ENCODE data around the gene NPAS1.

DNA sequence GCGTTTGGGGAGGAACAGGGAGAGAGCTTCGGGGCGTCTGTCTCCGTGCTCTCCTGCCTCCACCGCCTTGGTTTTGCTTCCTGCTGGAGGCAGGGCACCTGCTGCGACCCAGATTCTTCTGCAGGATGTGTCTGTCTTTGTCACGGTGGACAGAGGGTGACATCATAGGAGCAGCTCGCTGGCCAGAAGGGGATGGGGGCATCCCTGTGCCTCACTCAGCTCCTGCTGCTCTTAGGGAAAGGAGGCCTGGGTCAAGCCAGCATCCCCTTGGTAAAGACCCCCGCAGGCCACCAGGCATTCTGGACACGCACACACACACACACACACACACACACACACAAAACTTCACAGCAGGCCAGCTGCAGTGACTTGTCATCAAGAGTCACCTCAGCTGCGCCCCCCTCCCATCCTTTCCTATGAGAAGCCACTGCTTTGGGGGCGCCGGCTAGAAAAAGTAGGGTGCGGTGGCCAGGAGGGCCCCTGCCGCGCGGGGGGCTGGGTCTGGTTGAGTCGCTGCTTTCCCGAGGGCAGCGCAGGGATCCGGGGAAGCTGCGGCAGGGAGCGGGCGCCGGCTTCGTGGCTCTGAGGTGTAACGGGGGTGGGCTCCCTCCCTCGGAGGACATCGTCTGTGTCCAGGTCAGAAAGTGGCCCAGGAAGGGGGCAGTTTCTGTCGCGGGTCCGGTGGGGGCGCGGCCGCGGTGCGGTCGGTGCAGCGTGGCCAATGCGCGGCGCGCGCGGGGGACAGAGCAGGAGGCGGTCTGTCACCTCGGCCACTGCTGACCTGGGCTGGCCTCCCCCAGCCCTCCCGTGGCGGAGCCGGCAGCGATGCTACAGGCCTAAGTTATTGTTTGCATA is 15.8 kb upstream of the NPAS1 start:
- TF ChIP-seq GATA3 (IDR thresholded peaks at IDR 0.05; ENCODE audit: low read depth, low read length) (no peak), GATA2 (IDR thresholded peaks at IDR 0.05; ENCODE audit: low read depth, low read length) (no peak)

All from SH-SY5Y (cell line).